ENCODE data around the gene WNT6. TPM values are rescaled to one million over a fixed set of nuclear protein-coding genes. Genes with fewer than 3 reads are reported as not detected.

Gene WNT6
- total RNA-seq, 1 donor from 2014 or later = not detected

- peak; percentile 46 to 58 for DNase-seq (ENCODE audit: low read depth in 2 of 2)
Observed at GRCh38 chr2:218892693-218893348, 33.2 kb downstream of the WNT6 start.

GRCh38 chr2:218893349-218894150 is 33.9 kb downstream of the WNT6 start:
- DNase-seq (ENCODE audit: low read depth in 2 of 2) = no peak

- no peak for DNase-seq (ENCODE audit: low read depth in 2 of 2)
Observed at GRCh38 chr2:218894151-218894879, 34.7 kb downstream of the WNT6 start.

- DNase-seq (ENCODE audit: low read depth in 2 of 2) = no peak
Observed at GRCh38 chr2:218894880-218895157, 35.2 kb downstream of the WNT6 start.

- DNase-seq (ENCODE audit: low read depth in 2 of 2) = no peak
Observed at GRCh38 chr2:218895326-218895725, 35.7 kb downstream of the WNT6 start.

GRCh38 chr2:218895759-218896500 is 36.3 kb downstream of the WNT6 start:
- no peak for DNase-seq (ENCODE audit: low read depth in 2 of 2)

GRCh38 chr2:218896501-218897393 is 37.1 kb downstream of the WNT6 start:
- peak; percentile 13 to 39 for DNase-seq (ENCODE audit: low read depth in 2 of 2)

GRCh38 chr2:218897394-218898108 is 37.9 kb downstream of the WNT6 start:
- DNase-seq (ENCODE audit: low read depth in 2 of 2) = no peak

- peak; percentile 25 to 49 for DNase-seq (ENCODE audit: low read depth in 2 of 2)
Observed at GRCh38 chr2:218898109-218898878, 38.7 kb downstream of the WNT6 start.

- no peak for DNase-seq (ENCODE audit: low read depth in 2 of 2)
Observed at GRCh38 chr2:218899147-218899546, 39.5 kb downstream of the WNT6 start.

GRCh38 chr2:218902427-218902826 is 42.8 kb downstream of the WNT6 start:
- DNase-seq (ENCODE audit: low read depth in 2 of 2) = no peak

- peak in 1 of 2 donors; percentile 41 for DNase-seq (ENCODE audit: low read depth in 2 of 2)
Observed at GRCh38 chr2:218904176-218904575, 44.6 kb downstream of the WNT6 start.

GRCh38 chr2:218908721-218909619 is 49.4 kb downstream of the WNT6 start:
- peak; percentile 45 to 48 for DNase-seq (ENCODE audit: low read depth in 2 of 2)

GRCh38 chr2:218910741-218911140 is 51.1 kb downstream of the WNT6 start:
- no peak for DNase-seq (ENCODE audit: low read depth in 2 of 2)

- DNase-seq (ENCODE audit: low read depth in 2 of 2) = no peak
Observed at GRCh38 chr2:218920504-218920903, 60.9 kb downstream of the WNT6 start.

All from lung microvascular endothelial cell (primary cell).